ENCODE measurements around the gene KANK4.
"Not testable (repeated sequence)": the region's sequence is repeated elsewhere in the genome, so short reads cannot be mapped to it uniquely, and the experiment has no call there.

KANK4 gene

DNA sequence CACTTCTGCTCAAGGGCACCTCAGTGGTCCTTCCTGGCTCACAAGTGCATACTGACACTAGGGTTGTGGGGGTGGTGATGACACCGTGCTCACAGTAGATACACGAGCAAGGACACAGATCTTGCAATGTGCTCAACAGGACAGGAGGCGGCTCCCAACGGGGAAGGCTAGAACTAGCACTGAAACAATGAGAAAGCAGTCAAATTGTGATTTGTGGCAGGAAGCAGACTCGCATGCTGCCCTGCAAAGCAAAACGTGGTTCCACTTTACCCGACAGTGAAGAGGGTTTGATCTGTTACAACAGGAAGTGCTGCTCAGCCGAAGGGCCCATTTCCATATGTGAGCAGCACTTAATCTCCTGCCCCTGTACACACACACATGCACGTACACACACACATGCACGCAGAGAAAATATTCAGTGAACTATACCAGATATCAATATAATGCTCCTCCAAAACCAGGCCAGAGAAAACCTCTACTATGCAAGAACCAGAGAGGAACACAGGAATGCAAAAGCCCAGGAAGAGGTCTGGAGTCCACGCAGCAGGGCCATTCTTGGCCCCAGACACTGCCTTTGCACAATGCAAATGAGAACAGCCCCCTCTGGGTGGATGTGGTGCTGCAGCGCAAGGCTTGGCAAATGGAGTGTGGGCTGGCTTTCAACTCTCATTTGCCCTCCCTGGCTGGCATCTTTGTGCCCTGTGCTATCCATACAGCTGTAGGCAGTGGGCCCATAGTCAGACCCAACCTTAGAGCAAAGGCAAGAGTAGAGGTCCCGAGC lies 47.1 kb downstream of the KANK4 start:
- DNase-seq (ENCODE audit: low read depth, low spot score), result no peak

DNA sequence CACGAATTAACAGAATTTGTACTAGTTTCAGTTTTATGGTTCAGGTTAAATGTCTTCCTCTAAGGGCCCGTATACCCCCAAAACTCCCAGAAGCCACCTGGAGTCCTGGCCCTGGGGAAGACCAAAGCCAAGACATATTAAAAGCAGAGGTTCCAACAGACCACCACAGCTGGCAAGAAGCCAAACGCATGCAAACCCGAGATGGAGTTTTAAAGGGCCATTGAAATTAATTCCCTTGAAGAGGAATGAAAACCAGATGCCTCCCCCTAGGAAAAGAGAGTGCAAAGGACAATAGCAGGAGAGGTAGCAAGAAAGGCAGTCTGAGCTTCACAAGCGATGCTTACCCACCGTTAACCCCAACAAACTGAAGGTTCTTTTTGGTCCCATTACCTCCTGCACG lies 48.1 kb downstream of the KANK4 start:
- DNase-seq (ENCODE audit: low read depth, low spot score), result no peak

DNA sequence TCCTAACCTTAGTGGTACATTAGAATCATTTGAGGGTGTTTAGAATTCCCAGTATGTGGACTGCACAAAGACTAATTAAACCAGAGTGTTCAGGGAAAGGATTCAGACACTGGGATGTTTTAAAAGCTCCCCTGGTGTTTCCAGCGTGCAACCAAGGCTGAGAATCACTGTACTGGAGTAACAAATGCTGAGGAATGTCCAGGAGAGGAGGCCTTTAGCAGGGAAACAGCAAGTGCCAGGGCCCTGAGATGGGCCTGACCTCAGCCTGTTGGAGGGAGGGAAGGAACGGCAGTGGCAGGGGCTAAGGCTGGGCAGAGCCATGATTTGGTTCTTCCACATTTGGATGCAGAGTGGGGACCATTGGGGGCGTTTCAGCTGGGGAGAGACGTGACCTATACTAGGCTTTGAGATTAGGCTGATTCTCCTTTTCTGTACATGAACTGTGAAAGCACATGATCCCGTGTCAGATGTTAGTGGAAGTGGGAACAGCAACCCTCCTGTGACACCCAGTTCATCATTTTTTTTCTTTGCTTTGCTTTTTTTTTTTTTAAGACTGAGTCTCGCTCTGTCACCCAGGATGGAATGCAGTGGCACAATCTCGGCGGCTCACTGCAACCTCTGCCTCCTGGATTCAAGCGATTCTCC lies 49.3 kb downstream of the KANK4 start:
- no peak for DNase-seq (ENCODE audit: low read depth, low spot score)

DNA sequence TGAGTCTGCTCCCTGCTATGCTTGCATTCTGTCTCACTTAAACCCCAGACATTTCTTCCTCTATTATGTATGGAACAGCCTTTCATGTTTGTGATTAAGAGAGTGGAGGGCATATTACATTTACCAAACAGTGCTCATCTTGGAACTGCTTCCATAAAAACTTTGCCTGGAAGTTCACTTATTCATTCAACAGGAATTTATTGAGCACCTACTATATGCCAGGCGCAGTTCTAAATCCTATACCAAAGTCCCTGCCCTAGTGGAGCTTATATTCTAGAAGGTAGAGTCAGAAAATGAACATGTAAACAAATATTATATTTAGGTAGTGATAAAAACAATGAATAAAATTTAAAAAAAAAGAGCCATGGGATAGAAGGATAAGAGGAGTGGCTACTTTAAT lies 49.8 kb downstream of the KANK4 start:
- DNase-seq (ENCODE audit: low read depth, low spot score), result no peak

DNA sequence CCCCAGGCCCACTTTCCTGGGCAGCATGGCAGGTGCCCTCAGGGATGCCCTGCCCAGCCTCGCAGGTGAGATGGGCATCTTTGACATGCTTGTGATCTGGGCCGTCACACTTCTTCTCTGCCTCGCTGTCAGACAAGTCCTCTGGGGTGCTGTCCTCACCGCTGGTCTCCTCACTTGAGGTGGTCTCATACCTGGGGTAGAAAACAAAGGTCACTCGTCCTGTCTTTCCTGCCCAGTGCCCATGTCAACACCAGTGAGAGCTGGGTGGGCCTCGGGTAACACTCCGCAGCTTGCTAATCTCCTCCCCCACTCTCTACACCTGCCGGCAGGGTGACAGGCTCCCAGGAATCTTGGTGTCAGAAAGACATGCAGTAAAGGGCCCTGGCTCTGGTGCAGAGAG lies 50.9 kb downstream of the KANK4 start:
- no peak for DNase-seq (ENCODE audit: low read depth, low spot score)

DNA sequence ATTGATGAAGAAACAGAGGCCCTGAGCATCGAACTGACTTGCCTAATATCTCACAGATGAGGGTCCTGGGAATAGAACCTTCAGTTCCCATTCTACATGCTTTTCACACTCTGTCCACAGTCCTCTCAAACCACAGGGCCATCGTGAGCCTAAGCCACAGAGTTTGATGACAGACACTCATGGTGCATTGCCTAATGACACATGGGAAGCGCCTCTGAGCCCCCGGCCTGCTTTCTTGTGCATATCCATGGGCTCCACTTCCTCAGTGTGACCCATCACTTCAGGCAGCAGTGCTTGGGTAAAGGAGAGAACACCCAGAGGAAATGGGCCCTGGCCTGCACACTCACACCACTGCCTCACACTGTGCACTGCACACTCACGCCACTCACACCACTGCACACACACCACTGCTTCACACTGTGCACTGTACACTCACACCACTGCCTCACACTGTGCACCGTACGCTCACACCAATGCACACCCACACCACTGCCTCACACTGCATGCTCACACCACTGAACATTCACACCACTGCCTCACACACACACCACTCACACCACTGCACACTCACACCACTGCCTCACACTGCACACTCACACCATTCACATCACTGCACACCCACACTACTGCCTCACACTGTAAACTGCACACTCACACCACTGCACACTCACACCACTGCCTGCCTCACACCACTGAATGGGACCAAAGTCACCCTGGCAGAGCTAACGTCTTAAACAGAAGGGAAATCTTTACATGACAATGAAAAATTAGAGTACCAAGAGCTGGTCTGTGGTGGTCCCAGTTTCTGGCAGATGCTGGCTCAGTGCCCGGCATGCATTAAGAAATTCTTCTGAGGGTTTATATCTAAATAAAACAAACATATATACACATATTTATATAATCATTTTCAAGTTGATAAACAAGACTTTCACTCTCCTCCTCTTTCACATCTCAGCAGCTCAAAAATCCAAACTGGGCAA lies 53.0 kb downstream of the KANK4 start:
- no peak for DNase-seq (ENCODE audit: low read depth, low spot score)

DNA sequence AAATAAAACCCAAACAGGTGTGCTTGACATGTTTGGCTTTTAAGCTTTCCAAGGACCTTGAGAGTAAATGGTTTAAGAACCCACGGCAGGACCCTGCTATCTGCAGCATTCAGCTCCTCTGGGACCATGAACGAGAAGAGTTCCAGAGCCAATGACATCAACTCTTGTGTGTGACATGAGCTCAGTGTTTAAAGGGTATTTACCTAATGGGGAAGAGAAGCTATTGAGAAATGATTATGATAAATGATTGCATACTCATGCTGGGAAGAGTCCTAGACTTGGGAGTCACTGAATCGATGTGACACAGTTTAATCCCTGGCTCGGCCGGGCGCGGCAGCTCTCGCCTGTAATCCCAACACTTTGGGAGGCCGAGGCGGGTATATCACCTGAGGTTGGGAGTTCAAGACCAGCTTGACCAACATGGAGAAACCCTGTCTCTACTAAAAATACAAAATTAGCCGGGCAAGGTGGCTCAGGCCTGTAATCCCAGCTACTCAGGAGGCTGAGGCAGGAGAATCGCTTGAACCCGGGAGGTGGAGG lies 55.4 kb downstream of the KANK4 start:
- no peak for DNase-seq (ENCODE audit: low read depth, low spot score)

DNA sequence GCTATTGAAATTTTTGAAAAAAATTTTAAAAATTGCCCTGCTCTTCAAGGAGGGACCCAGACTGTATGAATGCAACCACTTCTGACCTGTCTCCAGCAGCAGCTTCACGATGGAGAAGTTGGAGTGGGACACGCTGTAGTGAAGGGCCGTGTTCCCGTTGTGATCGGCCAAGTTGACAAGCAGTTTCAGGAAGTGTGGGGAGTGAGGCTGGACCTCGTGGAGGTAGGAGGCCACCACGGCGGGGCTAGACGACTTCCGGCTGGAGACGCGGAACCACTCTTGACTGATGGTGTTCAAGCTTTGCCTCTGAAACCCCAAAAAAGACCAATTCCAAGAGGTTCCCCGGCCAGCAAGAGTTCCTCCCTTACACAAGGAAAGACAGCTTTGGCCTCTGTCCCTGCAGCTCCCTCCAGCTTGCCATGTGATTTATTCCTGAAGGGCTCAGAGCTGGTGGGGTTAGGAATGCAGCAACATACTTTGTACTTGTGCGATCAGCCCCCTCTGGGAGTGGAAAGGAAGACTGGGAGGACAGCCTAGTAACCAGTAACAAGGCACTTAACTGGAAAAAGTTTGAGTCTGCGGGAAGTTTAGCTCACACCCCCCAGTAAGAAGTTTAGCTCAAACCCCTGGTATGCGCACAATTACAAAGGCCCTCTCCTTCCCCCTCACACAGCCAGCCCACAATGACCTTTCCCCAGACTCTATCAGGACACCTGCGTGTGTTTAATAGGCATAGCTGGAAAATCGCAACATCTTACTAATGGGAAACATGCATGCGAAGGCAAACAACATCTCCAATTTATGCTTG lies 56.0 kb downstream of the KANK4 start:
- DNase-seq (ENCODE audit: low read depth, low spot score), result no peak

DNA sequence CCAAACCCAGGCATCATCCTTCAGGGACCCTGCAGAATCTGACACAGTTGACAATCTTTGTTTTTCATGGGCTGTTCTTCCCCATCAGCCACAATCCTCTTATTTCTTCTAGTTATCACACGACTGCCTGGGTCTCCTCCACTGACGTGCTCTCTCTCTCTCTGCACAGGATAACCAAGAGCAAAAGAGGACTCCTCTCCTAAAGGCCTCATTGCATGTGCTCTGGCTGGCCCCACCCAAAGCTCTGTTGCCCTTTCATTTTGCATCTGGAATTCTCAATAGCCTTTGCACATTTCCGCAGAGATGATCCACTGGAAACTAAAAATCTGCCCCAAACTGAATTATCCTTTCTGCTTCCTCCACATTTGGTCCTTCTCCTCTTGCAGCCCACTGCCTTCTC lies 58.5 kb downstream of the KANK4 start:
- no peak for DNase-seq (ENCODE audit: low read depth, low spot score)

DNA sequence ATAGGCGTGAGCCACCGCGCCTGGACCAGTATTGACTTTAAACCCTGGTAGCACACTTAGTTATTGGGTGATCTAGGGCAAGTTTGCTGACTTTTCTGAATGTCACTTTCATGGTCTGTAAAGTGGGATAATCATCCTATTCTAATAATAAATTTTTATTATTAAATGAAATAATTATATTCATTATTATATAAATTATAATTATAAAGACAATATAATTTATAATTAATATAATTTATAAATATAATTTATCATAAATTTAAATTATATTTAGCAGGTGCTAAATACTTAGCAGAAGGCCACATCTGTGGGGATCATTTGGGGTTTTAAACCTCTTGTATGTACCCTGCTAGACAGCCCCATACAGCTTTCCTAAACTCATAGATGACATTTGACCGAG lies 59.7 kb downstream of the KANK4 start:
- DNase-seq (ENCODE audit: low read depth, low spot score), result no peak

DNA sequence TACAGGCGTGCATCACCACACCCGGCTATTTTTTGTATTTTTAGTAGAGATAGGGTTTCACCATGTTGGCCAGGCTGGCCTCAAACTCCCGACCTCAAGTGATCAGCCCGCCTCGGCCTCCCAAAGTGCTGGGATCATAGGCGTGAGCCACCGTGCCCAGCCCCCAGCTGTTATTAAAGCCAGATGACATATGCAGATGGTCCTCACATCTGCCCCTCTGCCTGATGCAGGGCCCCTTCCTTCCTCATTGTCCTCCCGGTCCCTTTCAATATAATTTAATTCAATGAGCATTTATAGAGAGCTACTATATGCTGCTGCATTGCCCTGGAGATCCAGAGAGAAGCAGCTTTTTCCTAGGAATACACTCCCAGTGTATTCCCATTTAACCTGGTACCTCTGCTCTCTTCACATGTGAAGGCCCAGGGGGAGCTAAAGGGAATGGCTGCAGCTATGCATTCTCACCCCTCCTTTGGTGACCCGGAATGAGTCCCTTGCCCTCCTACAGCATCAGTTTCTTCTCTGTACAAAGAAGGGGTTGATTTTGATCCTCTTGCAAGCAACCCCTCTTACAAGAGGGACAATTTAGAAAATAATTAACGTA lies 69.0 kb downstream of the KANK4 start:
- no peak for DNase-seq (ENCODE audit: low read depth, low spot score)

DNA sequence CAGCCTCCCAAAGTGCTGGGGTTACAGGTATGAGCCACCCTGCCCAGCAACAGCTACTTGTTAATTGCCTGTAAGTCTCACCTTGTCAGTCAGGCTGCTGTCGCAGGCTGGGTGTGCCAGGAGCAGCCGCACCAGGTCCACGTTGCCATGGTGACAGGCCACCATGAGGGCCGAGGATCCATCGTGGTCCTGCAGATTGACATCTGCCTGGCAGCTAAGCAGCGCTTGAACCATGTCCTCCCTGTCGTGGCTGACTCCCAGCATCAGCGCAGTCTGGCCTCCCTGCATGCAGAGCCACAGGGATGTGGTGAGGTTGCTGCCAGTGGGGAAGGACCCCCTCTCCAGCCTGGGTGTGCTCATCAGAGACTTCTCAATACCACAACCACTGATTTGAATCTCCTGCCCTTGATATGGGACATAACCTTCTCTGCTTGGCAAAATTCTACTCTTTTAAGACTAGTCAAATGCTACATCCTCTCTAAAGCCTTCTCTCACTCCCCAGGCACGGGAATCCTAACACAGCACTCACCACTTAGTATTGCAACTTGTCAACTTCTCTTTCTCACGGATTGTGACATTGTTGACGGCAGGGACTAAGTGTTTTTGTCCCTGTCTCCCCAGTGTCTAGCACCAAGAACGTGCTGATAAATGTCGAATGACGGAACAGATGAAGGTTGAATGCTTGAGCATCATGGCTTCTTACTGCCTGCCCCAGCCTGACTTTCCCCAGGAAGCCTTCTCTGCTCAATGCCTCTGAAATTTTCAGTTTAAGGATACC lies 71.7 kb downstream of the KANK4 start:
- no peak for DNase-seq (ENCODE audit: low read depth, low spot score)

DNA sequence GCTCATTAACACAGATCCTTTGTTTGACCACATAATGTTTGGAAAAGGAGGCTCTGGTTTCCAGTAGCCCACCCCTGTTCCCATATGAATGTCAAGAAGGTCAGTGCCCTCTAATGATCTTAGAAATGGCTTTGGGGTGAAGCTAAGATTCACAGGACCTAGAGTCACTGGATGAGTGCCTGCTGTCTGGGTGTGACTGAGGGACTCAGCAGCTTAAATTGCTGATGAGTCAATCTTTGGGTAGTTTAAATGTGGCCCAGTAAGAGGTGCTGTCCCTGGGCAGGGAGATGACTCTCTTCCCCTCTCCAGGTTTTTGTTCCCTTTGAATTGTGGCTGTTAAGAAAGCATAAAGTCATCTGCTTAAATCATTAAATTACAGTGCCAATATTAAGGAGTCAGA lies 74.0 kb downstream of the KANK4 start:
- no peak for DNase-seq (ENCODE audit: low read depth, low spot score)

DNA sequence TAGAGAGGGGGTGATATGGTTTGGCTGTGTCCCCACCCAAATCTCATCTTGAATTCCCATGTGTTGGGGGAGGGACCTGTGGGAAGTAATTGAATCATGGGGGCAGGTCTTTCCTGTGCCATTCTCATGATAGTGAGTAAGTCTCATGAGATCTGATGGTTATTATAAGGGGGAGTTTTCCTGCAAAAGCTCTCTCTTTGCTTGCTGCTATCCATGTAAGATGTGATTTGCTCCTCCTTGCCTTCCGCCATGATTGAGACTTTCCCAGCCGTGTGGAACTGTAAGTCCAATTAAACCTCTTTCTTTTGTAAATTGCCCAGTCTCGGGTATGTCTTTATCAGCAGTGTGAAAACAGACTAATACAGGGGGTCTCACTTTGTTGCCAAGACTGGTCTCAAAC lies 74.9 kb downstream of the KANK4 start:
- not testable (repeated sequence) for DNase-seq (ENCODE audit: low read depth, low spot score)

DNA sequence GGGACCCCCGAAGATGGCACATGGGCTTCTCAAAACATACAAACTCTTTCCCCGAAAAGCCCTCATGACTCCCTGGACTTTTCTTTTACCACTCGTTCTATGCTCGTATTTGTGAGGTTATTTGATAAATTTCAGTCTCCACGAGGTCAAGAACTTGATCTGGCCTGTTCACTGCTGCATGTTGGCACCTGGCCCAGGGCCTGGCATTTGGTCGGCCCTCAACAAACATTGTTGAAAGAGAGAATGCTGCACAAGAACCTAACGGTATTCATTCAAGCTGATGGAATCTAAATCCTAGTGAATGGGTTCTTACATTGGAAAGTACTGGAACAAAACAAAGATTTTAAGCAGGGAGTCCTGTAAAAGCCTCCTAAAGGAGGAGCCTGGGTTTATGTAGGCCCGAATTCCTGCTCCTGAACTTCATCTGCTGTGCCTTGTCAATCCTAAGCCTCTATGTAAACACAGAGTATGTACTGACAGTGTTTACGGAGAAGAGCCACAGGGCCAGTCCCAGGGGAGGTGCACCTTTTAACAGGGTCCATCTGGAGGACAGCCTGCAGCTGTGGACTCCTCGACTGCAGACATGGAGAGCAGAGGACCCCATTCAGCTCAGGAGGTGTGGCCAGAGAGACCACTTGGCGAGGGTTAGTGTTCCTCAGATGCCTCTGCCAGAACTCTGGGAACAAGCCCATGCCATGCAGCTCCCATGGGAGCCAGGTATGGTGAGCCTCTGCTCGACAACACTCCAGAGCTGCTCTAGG lies 77.7 kb downstream of the KANK4 start:
- no peak for DNase-seq (ENCODE audit: low read depth, low spot score)

DNA sequence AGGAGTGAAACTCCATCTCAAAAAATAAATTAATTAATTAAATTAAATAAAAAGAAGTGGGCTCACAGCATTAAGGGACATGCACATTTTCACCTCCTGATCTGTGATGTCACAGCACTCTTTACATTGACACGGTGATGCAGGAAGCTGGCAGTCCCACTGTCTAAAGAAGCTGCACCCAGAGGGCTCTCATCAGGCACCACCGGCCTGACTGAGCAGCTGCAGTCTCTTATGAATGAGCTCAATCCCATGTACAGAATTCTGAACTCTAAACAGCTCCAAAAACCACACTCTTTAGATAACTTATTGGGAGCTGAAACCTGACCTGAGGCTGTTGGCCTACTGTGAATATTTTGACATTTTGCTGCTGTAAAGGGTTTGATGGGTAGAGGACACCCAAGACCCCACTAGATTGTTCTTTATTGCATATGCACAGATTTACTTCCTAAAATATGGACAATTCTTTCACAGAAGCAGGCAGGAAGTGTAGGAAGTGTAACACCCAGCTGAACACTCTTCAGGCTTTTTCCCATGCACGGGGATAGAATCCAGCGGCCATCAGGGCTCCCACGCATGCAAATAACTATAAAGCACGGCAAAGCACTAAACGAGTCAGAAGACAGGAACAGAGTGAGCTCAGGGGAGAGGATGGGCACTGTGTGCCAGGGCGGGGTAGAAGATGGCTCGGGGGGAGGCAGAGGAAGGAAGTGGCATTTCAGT lies 78.4 kb downstream of the KANK4 start:
- DNase-seq (ENCODE audit: low read depth, low spot score), result no peak

DNA sequence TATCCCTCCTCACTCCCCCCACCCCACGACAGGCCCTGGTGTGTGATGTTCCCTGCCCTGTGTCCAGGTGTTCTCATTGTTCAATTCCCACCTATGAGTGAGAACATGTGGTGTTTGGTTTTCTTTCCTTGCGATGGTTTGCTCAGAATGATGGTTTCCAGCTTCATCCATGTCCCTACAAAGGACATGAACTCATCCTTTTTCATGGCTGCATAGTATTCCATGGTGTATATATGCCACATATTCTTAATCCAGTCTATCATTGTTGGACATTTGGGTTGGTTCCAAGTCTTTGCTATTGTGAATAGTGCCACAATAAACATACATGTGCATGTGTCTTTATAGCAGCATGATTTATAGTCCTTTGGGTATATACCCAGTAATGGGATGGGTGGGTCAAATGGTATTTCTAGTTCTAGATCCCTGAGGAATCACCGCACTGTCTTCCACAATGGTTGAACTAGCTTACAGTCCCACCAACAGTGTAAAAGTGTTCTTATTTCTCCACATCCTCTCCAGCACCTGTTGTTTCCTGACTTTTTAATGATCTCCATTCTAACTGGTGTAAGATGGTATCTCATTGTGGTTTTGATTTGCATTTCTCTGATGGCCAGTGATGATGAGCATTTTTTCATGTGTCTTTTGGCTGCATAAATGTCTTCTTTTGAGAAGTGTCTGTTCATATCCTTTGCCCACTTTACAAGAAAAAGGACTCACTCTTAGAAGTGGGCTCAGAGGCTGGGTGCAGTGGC lies 79.4 kb downstream of the KANK4 start:
- DNase-seq (ENCODE audit: low read depth, low spot score), result not testable (repeated sequence)

DNA sequence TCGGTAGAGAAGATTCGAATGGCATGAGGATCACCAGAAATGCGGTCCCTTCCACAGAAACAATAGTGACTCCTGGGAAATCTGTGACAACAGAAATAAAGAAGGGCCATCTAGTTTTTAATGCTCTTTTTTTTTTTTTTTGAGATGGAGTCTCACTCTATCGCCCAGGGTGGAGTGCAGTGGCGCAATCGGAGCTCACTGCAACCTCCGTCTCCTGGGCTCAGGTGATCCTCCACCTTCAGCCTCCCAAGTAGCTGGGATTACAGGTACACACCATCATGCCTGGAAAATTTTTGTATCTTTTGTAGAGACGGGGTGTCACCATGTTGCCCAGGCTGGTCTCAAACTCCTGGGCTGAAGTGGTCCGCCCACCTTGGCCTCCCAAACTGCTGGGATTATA lies 80.7 kb downstream of the KANK4 start:
- no peak for DNase-seq (ENCODE audit: low read depth, low spot score)
